ENCODE data around the gene SCUBE1. TPM values are rescaled to one million over a fixed set of nuclear protein-coding genes. Genes with fewer than 3 reads are reported as not detected.
A peak's percentile ranks its signal among the peaks of the same experiment; 100 is the strongest.

The SCUBE1 gene
- total RNA-seq, 1 experiment from 2014 or later = 0.54 TPM

DNA sequence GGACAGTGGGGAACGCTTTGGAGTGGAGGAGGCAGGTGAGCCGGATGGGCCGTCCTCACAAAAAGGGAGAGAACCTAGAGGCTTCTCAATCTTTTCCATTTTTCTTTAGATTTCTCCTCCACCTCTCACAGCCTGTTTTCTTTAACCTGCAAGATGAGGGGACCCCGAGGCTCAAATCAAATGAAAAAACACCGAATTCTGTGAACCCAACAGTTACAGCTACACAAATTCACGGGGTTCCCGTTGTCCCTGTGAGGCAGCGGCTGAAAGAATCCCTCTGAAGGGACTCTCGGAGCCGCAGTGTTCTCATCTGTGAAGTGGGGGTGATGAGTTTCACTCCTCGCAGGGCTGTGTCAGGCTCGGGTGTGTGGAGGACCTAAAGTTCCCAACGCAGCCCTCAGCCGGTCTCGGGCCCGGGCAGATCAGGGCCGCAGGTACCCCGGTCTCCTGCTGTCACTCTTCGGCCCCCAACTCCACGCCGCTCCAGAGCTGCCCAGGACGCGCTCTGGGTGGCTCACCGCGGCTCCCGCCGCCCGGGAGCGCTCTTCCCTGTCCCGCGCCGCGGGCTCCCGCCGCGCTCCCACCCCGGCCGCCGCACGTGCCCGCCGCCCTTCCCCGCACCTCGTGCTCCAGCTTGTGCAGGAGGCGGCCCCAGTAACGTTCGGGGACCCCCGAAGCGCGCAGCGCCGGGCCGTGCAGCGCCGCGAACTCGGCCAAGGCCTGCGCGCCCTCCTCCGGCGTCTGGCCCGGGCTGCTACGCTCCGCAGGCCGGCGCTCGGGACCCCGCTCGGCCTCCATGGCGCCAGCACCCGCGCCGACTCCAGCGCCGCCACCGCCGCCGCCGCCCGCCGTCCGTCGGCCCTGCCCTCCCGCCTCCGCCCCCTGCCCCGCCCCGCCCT, 156.7 kb downstream of the SCUBE1 start, which contains the start of gene TTLL12:
TSS of gene TTLL12 (minus strand) at position 863 of the 899 bp plus-strand sequence. CDS start at position 798, 65 bp downstream.
- Mint-ChIP-seq H3K9me3 (ENCODE audit: low read depth, unreplicated experiment) (peaks cover 2% of the 10 kb centered on the region), H3K27ac (ENCODE audit: unreplicated experiment) (peak within 1 kb of the TSS; percentile 87), H3K4me3 (ENCODE audit: low read depth, unreplicated experiment) (peak within 1 kb of the TSS; percentile 73), H3K36me3 (ENCODE audit: insufficient read depth, unreplicated experiment) (peaks cover 42% of the 10 kb centered on the region), H3K27me3 (ENCODE audit: unreplicated experiment) (no peaks in the 10 kb centered on the region), H3K4me1 (ENCODE audit: low read depth, unreplicated experiment) (peaks cover 27% of the 10 kb centered on the region)
- TF ChIP-seq, protein P1, sequence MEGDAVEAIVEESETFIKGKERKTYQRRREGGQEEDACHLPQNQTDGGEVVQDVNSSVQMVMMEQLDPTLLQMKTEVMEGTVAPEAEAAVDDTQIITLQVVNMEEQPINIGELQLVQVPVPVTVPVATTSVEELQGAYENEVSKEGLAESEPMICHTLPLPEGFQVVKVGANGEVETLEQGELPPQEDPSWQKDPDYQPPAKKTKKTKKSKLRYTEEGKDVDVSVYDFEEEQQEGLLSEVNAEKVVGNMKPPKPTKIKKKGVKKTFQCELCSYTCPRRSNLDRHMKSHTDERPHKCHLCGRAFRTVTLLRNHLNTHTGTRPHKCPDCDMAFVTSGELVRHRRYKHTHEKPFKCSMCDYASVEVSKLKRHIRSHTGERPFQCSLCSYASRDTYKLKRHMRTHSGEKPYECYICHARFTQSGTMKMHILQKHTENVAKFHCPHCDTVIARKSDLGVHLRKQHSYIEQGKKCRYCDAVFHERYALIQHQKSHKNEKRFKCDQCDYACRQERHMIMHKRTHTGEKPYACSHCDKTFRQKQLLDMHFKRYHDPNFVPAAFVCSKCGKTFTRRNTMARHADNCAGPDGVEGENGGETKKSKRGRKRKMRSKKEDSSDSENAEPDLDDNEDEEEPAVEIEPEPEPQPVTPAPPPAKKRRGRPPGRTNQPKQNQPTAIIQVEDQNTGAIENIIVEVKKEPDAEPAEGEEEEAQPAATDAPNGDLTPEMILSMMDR (IDR thresholded peaks at IDR 0.05; ENCODE audit: unreplicated experiment) = no peak
- BruUV-seq (replicated peaks) = TSS peak; percentile 29
- DNase-seq = peak; percentile 69
- intact Hi-C loops (cut with micrococcal nuclease; ENCODE audit: unreplicated experiment) = no loop called here
- CTCF ChIA-PET = interaction anchor here (0.6 to 1.8 kb wide), 7 partner anchors 9 to 160 kb away, joined by 3 to 12 read pairs (median 6); no protein-coding TSS in a partner anchor

DNA sequence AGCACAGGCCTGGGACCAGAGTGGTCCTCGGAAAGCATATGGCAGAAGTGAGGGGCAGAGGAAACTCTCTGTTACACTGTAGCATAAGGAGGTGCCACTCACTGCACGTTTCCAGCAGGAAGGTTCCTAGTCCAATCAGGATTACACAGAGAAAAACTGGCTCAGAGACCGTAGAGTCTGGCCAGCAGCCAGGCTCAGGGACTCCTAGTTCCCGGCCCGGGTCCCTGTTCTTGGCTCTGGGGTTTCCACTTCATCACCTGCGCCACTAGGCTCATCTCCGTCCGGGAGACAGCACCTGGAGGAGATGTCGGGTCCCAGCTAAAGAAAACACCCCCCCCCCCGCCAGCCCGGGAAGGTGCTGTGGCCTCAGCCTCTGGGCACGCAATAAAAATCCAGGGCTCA, 157.3 kb downstream of the SCUBE1 start:
- Mint-ChIP-seq H3K36me3 (ENCODE audit: insufficient read depth, unreplicated experiment) (peaks cover 42% of the 10 kb centered on the region), H3K4me3 (ENCODE audit: low read depth, unreplicated experiment) (peak overlapping the region; percentile 62), H3K27me3 (ENCODE audit: unreplicated experiment) (no peaks in the 10 kb centered on the region), H3K4me1 (ENCODE audit: low read depth, unreplicated experiment) (peaks cover 27% of the 10 kb centered on the region), H3K27ac (ENCODE audit: unreplicated experiment) (peak overlapping the region; percentile 42), H3K9me3 (ENCODE audit: low read depth, unreplicated experiment) (peaks cover 1% of the 10 kb centered on the region)
- peak; percentile 37 for DNase-seq
- CTCF ChIA-PET = no interaction called here
- intact Hi-C loops (cut with micrococcal nuclease; ENCODE audit: unreplicated experiment) = no loop called here
- TF ChIP-seq, protein P1 (IDR thresholded peaks at IDR 0.05; ENCODE audit: unreplicated experiment) = no peak
- BruUV-seq (replicated peaks) = no TSS peak

DNA sequence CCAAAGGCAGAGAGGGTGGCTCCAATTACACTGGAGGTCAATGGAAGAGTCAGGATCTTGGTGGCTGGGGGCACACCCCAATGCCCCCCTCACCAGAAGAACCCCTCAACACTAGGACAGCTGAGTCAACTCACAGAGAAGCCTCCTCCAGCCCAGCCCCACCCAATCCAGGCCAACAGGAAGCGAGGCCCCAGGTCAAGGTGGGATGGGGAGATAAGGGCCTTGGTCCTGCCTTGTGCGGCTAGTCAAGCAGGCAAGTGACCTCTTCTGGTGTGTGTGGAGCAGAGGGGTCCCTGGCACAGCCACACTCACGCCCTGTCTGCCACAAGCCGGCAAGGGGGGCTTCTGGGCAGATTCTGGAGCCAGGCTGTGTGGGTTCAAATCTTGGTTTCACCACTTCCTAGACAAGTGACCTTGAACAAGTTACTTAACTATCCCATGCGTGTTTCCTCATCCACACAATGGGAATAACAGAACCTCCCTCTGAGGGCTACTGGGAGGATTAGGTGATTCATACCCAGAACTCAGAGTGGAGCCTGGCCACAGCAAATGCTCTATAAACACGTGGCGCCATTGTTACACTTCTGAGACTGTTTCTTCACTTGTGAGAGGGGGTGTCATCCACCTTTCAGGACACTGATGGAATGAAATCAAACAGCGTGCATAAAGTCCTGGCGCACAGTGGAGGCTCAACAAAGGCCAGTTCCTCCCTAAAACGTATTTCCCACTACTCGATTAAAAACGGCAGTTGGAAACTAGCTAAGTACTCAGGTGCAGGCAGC, 159.5 kb downstream of the SCUBE1 start:
- CTCF ChIA-PET = interaction anchor here (0.6 to 1.6 kb wide), 2 partner anchors 12 to 517 kb away, joined by 3 to 4 read pairs; no protein-coding TSS in a partner anchor
- DNase-seq = no peak

DNA sequence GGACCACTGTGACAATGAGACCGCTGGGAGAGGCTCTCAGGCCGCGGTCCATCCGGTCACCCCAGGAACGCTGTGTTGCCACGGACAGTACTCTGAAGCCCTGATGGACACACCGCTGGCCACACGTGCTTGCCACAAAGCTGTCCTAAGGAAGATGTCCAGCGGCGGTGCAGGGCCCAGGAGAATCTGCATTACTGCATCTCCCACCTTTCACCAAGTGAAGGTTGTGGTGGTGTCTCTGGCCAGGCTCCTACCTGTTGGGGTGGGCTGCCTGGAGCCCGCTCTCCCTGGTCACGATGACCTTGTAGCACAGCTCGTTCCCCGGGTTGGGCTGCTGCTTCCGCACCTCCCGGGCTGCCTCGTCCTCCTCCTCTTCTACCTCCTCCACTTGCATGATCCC, 160.4 kb downstream of the SCUBE1 start:
- peaks cover 27% of the 10 kb centered on the region for H3K4me1 Mint-ChIP-seq (ENCODE audit: low read depth, unreplicated experiment)
- DNase-seq = no peak
- intact Hi-C loops (cut with micrococcal nuclease; ENCODE audit: unreplicated experiment) = no loop called here

More for the DNA sequence above, 159.5 kb downstream of the SCUBE1 start:
- no TSS peak for BruUV-seq (replicated peaks)
- peak overlapping the region; percentile 62 for H3K4me3 Mint-ChIP-seq (ENCODE audit: low read depth, unreplicated experiment)
- H3K27ac Mint-ChIP-seq (ENCODE audit: unreplicated experiment) = peak overlapping the region; percentile 28
- intact Hi-C loops (cut with micrococcal nuclease; ENCODE audit: unreplicated experiment) = no loop called here
- H3K36me3 Mint-ChIP-seq (ENCODE audit: insufficient read depth, unreplicated experiment) = peaks cover 56% of the 10 kb centered on the region
- H3K9me3 Mint-ChIP-seq (ENCODE audit: low read depth, unreplicated experiment) = no peaks in the 10 kb centered on the region
- peaks cover 27% of the 10 kb centered on the region for H3K4me1 Mint-ChIP-seq (ENCODE audit: low read depth, unreplicated experiment)
- H3K27me3 Mint-ChIP-seq (ENCODE audit: unreplicated experiment) = no peaks in the 10 kb centered on the region
- TF ChIP-seq, protein P1 (IDR thresholded peaks at IDR 0.05; ENCODE audit: unreplicated experiment) = no peak

More for the DNA sequence above, 160.4 kb downstream of the SCUBE1 start:
- Mint-ChIP-seq H3K27me3 (ENCODE audit: unreplicated experiment) (no peaks in the 10 kb centered on the region), H3K4me3 (ENCODE audit: low read depth, unreplicated experiment) (no peak overlapping the region), H3K27ac (ENCODE audit: unreplicated experiment) (peak overlapping the region; percentile 30), H3K9me3 (ENCODE audit: low read depth, unreplicated experiment) (no peaks in the 10 kb centered on the region), H3K36me3 (ENCODE audit: insufficient read depth, unreplicated experiment) (peaks cover 51% of the 10 kb centered on the region)
- TF ChIP-seq, protein P1 (IDR thresholded peaks at IDR 0.05; ENCODE audit: unreplicated experiment) = no peak
- BruUV-seq (replicated peaks) = no TSS peak
- CTCF ChIA-PET = no interaction called here
